B cell (primary cell): ENCODE measurements around the gene ATP8A1.

Experiments
- EZH2 ChIP-seq: IDR thresholded peaks from 2 replicates; pipeline ENCODE4 v1.6.1; 2012; ENCODE audit warnings: borderline replicate concordance, low read depth, mild to moderate bottlenecking, moderate library complexity, low read length; ENCODE audit not compliant: insufficient read depth, poor library complexity, severe bottlenecking
- TF ChIP-seq, protein P1 (sequence below): fragments of 200-600 bp; IDR thresholded peaks from one replicate; pipeline ENCODE4 v1.8.0; 2022; ENCODE audit warnings: antibody characterized with exemption, mild to moderate bottlenecking

DNA sequence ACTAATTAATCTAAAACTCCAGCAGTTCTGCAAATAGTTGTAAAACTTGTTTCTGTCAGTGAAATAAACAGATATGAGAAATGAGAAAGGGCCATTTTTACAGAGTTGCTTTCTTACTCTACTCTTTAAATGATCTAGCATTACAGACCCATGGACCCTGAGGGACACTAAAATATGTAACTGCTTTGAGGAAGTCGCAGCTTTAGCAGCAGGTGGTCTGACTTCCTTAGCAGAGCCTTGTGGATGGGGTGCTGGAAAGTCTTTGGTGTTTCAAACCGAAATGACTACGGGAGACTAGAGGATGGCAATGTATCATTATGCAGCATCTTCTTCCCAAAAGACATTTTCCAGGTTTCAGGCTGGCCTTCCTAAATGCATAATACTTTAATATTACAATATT, 240.9 kb downstream of the ATP8A1 start:
- TF ChIP-seq EZH2 = no peak
- TF ChIP-seq, protein P1, sequence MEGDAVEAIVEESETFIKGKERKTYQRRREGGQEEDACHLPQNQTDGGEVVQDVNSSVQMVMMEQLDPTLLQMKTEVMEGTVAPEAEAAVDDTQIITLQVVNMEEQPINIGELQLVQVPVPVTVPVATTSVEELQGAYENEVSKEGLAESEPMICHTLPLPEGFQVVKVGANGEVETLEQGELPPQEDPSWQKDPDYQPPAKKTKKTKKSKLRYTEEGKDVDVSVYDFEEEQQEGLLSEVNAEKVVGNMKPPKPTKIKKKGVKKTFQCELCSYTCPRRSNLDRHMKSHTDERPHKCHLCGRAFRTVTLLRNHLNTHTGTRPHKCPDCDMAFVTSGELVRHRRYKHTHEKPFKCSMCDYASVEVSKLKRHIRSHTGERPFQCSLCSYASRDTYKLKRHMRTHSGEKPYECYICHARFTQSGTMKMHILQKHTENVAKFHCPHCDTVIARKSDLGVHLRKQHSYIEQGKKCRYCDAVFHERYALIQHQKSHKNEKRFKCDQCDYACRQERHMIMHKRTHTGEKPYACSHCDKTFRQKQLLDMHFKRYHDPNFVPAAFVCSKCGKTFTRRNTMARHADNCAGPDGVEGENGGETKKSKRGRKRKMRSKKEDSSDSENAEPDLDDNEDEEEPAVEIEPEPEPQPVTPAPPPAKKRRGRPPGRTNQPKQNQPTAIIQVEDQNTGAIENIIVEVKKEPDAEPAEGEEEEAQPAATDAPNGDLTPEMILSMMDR = no peak
